AG04450 (cell line): Measurements from ENCODE around the gene FAAP100. TPM values are rescaled to one million over a fixed set of nuclear protein-coding genes. Genes with fewer than 3 reads are reported as not detected.
"Not testable (repeated sequence)": the region's sequence is repeated elsewhere in the genome, so short reads cannot be mapped to it uniquely, and the experiment has no call there.

Source experiments
- CTCF ChIA-PET: fragments of 300-600, 350-600 bp; formaldehyde crosslinking; extraction: SDS; loops from one replicate; lab custom pipeline; 2022; ENCODE audit warnings: antibody characterized with exemption, inconsistent platforms; lab: Charles Lee
- POLR2A ChIA-PET: fragments of 350-600 bp; formaldehyde crosslinking; extraction: SDS; loops from one replicate; lab custom pipeline; 2021; ENCODE audit warnings: antibody characterized with exemption, inconsistent platforms; lab: Yijun Ruan, JAX
- DNase-seq: peaks from one replicate; pipeline ENCODE4 v3.0.0-alpha.2; 2011; ENCODE audit warnings: low read depth, low spot score
- H3K27ac ChIP-seq: one replicate; pipeline ENCODE4 v1.5.1; 2012; ENCODE audit warnings: low read depth, low read length, control low read depth
- H3K27me3 ChIP-seq: one replicate; pipeline ENCODE4 v1.6.0; 2012; ENCODE audit warnings: low read length; ENCODE audit not compliant: control insufficient read depth, insufficient read depth
- H3K4me3 ChIP-seq: 2 replicates; pipeline ENCODE4 v1.5.1; 2011; ENCODE audit warnings: mild to moderate bottlenecking, low read depth, low read length, control low read depth
- H3K9me3 ChIP-seq: 2 replicates; pipeline ENCODE4 v1.5.1; 2012; ENCODE audit warnings: low read length; ENCODE audit not compliant: control insufficient read depth, insufficient read depth
- polyA plus RNA-seq: library from polyadenylated mRNA; depleted of rRNA; stranded (reverse); fragments of >200 nt; gene quantifications from 2 replicates; pipeline ENCODE4 v1.2.3, GENCODE V29; 2011
- TF ChIP-seq, protein P1 (sequence below): IDR thresholded peaks from 2 replicates; pipeline ENCODE4 v1.5.1; 2011; ENCODE audit warnings: low read depth, low read length, control low read depth, inconsistent platforms

Gene FAAP100
- polyA plus RNA-seq, 1 experiment, result 5.3 TPM

- no peaks in the 10 kb centered on the region for H3K9me3 ChIP-seq
- no peak overlapping the region for H3K27ac ChIP-seq
- H3K4me3 ChIP-seq, result no peak overlapping the region
- POLR2A ChIA-PET, result no interaction called here
- CTCF ChIA-PET, result interaction anchor here (3.5 kb wide), 1 partner anchor 8 kb away, joined by 14 read pairs; no protein-coding TSS in a partner anchor
- no peaks in the 10 kb centered on the region for H3K27me3 ChIP-seq
- DNase-seq, result no peak
- TF ChIP-seq, protein P1, sequence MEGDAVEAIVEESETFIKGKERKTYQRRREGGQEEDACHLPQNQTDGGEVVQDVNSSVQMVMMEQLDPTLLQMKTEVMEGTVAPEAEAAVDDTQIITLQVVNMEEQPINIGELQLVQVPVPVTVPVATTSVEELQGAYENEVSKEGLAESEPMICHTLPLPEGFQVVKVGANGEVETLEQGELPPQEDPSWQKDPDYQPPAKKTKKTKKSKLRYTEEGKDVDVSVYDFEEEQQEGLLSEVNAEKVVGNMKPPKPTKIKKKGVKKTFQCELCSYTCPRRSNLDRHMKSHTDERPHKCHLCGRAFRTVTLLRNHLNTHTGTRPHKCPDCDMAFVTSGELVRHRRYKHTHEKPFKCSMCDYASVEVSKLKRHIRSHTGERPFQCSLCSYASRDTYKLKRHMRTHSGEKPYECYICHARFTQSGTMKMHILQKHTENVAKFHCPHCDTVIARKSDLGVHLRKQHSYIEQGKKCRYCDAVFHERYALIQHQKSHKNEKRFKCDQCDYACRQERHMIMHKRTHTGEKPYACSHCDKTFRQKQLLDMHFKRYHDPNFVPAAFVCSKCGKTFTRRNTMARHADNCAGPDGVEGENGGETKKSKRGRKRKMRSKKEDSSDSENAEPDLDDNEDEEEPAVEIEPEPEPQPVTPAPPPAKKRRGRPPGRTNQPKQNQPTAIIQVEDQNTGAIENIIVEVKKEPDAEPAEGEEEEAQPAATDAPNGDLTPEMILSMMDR, result no peak
These were observed 41.1 kb upstream of the FAAP100 start for GRCh38 chr17:81593105-81593871.

- no peak overlapping the region for H3K27ac ChIP-seq
- H3K9me3 ChIP-seq, result no peaks in the 10 kb centered on the region
- CTCF ChIA-PET, result interaction anchor here (3.5 kb wide), 1 partner anchor 9 kb away, joined by 14 read pairs; no protein-coding TSS in a partner anchor
- DNase-seq, result no peak
- H3K27me3 ChIP-seq, result no peaks in the 10 kb centered on the region
- POLR2A ChIA-PET, result no interaction called here
- TF ChIP-seq, protein P1, result no peak
- no peak overlapping the region for H3K4me3 ChIP-seq
These were observed 39.8 kb upstream of the FAAP100 start for GRCh38 chr17:81591971-81592370.

DNA sequence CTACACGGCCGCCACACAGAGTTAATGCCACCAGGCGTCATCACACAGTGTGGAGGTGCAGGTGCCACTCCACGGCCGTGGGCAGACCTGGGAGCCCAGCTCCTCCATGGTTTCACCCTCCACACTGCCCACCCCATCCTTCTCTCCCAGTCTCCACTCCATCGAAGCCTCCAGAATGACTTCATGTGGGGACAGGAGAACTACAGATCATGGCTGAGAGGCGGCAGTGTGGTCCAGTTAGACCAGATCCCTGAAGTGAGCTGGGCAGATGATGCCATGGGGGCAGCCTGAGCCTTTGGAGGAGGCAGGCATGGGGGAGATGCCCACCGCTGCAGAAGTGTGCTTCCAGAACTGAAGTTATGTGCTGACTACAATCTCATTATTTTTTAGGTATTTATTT, 38.0 kb upstream of the FAAP100 start:
- Histone ChIP-seq H3K27me3 (no peaks in the 10 kb centered on the region), H3K9me3 (no peaks in the 10 kb centered on the region), H3K27ac (no peak overlapping the region), H3K4me3 (no peak overlapping the region)
- DNase-seq, result no peak
- POLR2A ChIA-PET, result no interaction called here
- CTCF ChIA-PET, result interaction anchor here (1.0 to 3.5 kb wide), 2 partner anchors 11 kb away, joined by 5 to 14 read pairs; no protein-coding TSS in a partner anchor
- TF ChIP-seq, protein P1, result no peak

- ChIA-PET CTCF (interaction anchor here (1.0 kb wide), 1 partner anchor 12 kb away, joined by 5 read pairs; no protein-coding TSS in a partner anchor), POLR2A (no interaction called here)
- H3K9me3 ChIP-seq, result no peaks in the 10 kb centered on the region
- no peak for DNase-seq
- H3K27ac ChIP-seq, result no peak overlapping the region
- no peaks in the 10 kb centered on the region for H3K27me3 ChIP-seq
- TF ChIP-seq, protein P1, result no peak
- no peak overlapping the region for H3K4me3 ChIP-seq
These were observed 37.5 kb upstream of the FAAP100 start for GRCh38 chr17:81589612-81590011.

GRCh38 chr17:81586096-81586495, 33.9 kb upstream of the FAAP100 start:
- POLR2A ChIA-PET, result no interaction called here
- Histone ChIP-seq H3K4me3 (no peak overlapping the region), H3K9me3 (no peaks in the 10 kb centered on the region), H3K27me3 (no peaks in the 10 kb centered on the region), H3K27ac (no peak overlapping the region)
- DNase-seq, result no peak
- TF ChIP-seq, protein P1, result no peak
- CTCF ChIA-PET, result interaction anchor here (1.3 kb wide), 1 partner anchor 16 kb away, joined by 3 read pairs; no protein-coding TSS in a partner anchor

GRCh38 chr17:81584771-81585170, 32.6 kb upstream of the FAAP100 start:
- H3K27ac ChIP-seq, POLR2A ChIA-PET, H3K4me3 ChIP-seq, H3K27me3 ChIP-seq, DNase-seq, H3K9me3 ChIP-seq: not testable (repeated sequence)
- CTCF ChIA-PET, result interaction anchor here (0.7 kb wide), 1 partner anchor 16 kb away, joined by 3 read pairs; no protein-coding TSS in a partner anchor
